Skeletal muscle tissue (tissue), 4 donors: ENCODE measurements around the gene PIK3AP1. TPM values are rescaled to one million over a fixed set of nuclear protein-coding genes. Genes with fewer than 3 reads are reported as not detected.

Experiments used
- H3K27ac ChIP-seq: one replicate; pipeline ENCODE4 v1.7.0; 2013; ENCODE audit warnings: mild to moderate bottlenecking, low read depth, low read length, inconsistent platforms
- H3K27me3 ChIP-seq, 3 donors: one replicate each; pipeline ENCODE4 v1.7.0; 2013; ENCODE audit warnings: low read length in 3 of 3; ENCODE audit not compliant: control insufficient read depth in 3 of 3, insufficient read depth in 3 of 3
- H3K36me3 ChIP-seq, 3 donors: one replicate each; pipeline ENCODE4 v1.7.0; 2013; ENCODE audit warnings: low read length in 3 of 3; ENCODE audit not compliant: control insufficient read depth in 3 of 3, insufficient read depth in 3 of 3
- H3K4me1 ChIP-seq, 3 donors: one replicate each; pipeline ENCODE4 v1.7.0; 2013; ENCODE audit warnings: low read length in 3 of 3, mild to moderate bottlenecking in 3 of 3; ENCODE audit not compliant: control insufficient read depth in 3 of 3, insufficient read depth in 3 of 3
- H3K4me3 ChIP-seq, 3 donors: one replicate each; pipeline ENCODE4 v1.7.0; 2013; ENCODE audit warnings: low read length in 3 of 3
- H3K9ac ChIP-seq, 3 donors: one replicate each; pipeline ENCODE4 v1.7.0; 2013; ENCODE audit warnings: low read length in 3 of 3, mild to moderate bottlenecking in 3 of 3, moderate library complexity in 2 of 3, low read depth in 1 of 3
- H3K9me3 ChIP-seq, 3 donors: one replicate each; pipeline ENCODE4 v1.7.0; 2013; ENCODE audit warnings: low read length in 3 of 3; ENCODE audit not compliant: control insufficient read depth in 3 of 3
- total RNA-seq: library from RNA; depleted of rRNA; stranded (reverse); fragments of >200 nt; gene quantifications from one replicate; pipeline ENCODE4 v1.2.3, GENCODE V29; 2014
- donor health status: Osteomylitis.

Gene PIK3AP1
- total RNA-seq, 1 donor from 2014 or later = 6.3 TPM

DNA sequence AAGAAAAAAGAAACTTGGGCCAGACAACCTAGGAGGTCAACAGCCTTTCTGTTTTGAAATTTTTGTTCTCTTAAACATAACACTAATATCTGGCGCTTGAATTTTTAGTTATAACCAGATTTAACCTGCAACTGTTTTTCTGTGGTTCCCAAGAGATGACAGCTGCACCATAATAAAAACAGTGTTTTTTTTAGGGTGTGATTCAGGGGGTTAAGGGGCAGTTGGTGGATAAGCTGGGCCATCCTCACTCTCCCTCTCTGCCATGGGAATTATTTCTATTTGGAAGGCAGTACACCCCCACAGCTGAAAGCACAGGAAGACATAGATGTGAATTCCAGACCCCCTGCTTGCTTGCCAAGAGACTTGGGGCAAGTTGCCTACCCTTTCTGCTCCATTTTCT, 113.4 kb downstream of the PIK3AP1 start:
- Histone ChIP-seq H3K27me3 (peaks cover 0 to 3% (median 0%) of the 10 kb centered on the region in 3 donors), H3K4me3 (no peak overlapping the region), H3K4me1 (peaks cover 0 to 5% (median 2%) of the 10 kb centered on the region in 3 donors), H3K36me3 (no peaks in the 10 kb centered on the region), H3K27ac (no peak overlapping the region), H3K9me3 (no peaks in the 10 kb centered on the region), H3K9ac (no peak overlapping the region)

DNA sequence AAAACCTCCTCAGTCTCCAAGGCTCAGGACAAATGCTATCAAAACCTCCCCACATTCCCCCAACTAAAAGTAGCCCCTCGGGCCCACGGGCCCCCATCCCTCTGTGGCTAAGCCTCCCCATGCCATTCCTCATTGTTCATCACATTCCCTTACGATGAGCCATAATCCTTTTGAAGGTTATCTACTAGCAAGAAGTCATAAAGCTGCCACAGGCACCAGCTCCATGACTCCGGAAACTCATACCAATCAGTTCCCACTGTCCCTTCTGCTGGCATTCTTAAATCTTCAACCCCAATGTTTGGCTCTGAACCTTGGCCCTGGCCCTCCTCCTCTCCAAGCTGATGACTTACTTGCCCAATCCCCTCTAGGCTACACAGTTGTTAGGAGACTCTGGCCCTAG, 114.1 kb downstream of the PIK3AP1 start:
- Histone ChIP-seq H3K9me3 (no peaks in the 10 kb centered on the region), H3K27ac (no peak overlapping the region), H3K4me1 (peaks cover 0 to 5% (median 2%) of the 10 kb centered on the region in 3 donors), H3K4me3 (no peak overlapping the region), H3K36me3 (no peaks in the 10 kb centered on the region), H3K9ac (no peak overlapping the region), H3K27me3 (peaks cover 0 to 3% (median 0%) of the 10 kb centered on the region in 3 donors)

DNA sequence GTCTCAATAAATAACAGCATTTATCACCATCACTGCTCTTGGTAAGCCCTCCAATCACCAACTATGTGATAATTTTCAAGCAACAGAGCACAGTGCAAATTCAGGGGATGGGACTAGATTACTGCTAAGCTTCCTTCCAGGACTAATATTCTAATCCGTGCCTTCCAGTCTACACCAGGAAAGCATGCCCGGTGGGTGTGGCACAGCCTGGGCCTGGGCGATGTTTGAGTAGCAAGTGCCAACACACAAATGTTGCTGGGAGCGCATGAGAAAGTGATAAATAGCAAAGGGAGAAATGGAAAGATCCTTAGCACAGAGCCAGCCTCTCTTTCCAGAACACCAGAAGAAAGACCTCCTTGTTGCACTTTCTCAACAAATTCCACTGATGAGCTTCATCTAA, 120.0 kb downstream of the PIK3AP1 start:
- Histone ChIP-seq H3K4me3 (no peak overlapping the region), H3K27me3 (peaks cover 0 to 13% (median 6%) of the 10 kb centered on the region in 3 donors), H3K27ac (no peak overlapping the region), H3K4me1 (no peaks in the 10 kb centered on the region), H3K36me3 (no peaks in the 10 kb centered on the region), H3K9me3 (no peaks in the 10 kb centered on the region), H3K9ac (no peak overlapping the region)

DNA sequence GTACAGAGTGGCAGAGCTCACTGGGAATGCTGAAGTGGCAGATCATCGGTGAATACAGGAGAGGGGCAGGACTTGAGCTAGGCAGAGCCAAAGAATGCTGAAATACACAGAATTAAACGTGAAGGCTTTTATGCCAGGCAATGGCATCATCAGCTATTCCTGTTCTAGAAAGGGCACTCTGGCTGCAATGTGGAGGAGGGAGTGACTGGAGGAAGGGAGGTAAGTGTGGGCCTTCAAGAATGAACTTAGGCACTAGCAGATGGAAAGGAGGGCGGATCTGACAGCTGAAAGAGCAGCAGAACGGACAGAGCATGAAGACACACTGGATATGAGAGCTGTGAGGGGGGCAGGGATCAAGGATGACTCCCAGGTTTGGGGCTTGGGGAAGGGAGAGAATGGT, 121.5 kb downstream of the PIK3AP1 start:
- Histone ChIP-seq H3K9me3 (no peaks in the 10 kb centered on the region), H3K4me3 (no peak overlapping the region), H3K4me1 (no peaks in the 10 kb centered on the region), H3K9ac (no peak overlapping the region), H3K27me3 (peaks cover 0 to 13% (median 6%) of the 10 kb centered on the region in 3 donors), H3K36me3 (no peaks in the 10 kb centered on the region), H3K27ac (no peak overlapping the region)

- H3K27me3 ChIP-seq = peaks cover 0 to 13% (median 6%) of the 10 kb centered on the region in 3 donors
- no peaks in the 10 kb centered on the region for H3K36me3 ChIP-seq
- no peaks in the 10 kb centered on the region for H3K4me1 ChIP-seq
Observed at GRCh38 chr10:96596422-96597407, 123.6 kb downstream of the PIK3AP1 start.

DNA sequence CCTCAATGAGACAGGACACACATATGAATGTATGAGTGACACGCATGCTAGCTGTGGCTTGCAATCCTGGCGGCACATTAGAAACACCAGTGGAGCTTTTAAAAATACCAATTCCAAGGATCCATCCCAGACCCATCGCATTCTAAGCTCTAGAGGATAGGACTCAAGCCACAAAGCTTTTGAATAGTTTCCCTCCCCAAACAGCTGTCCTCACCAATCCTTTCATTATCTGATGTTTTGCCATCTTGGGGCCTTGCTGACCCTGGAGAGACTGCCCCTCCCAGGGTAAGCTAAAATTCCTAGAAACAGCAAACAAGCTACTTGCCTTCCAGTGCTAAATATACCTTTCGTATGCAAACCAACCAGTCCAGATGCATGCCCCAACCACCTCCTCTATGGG, 124.6 kb downstream of the PIK3AP1 start:
- Histone ChIP-seq H3K9me3 (no peaks in the 10 kb centered on the region), H3K27ac (no peak overlapping the region), H3K9ac (no peak overlapping the region), H3K4me1 (no peaks in the 10 kb centered on the region), H3K36me3 (no peaks in the 10 kb centered on the region), H3K4me3 (no peak overlapping the region), H3K27me3 (peaks cover 0 to 13% (median 6%) of the 10 kb centered on the region in 3 donors)

More at GRCh38 chr10:96596422-96597407, 123.6 kb downstream of the PIK3AP1 start:
- no peak overlapping the region for H3K9ac ChIP-seq
- H3K9me3 ChIP-seq = no peaks in the 10 kb centered on the region
- H3K4me3 ChIP-seq = no peak overlapping the region
- H3K27ac ChIP-seq = no peak overlapping the region

GRCh38 chr10:96591946-96592345, 128.4 kb downstream of the PIK3AP1 start:
- Histone ChIP-seq H3K4me1 (peaks cover 7 to 10% (median 10%) of the 10 kb centered on the region in 3 donors), H3K9ac (no peak overlapping the region), H3K9me3 (no peaks in the 10 kb centered on the region), H3K36me3 (no peaks in the 10 kb centered on the region), H3K27me3 (no peaks in the 10 kb centered on the region), H3K27ac (no peak overlapping the region), H3K4me3 (no peak overlapping the region)

- Histone ChIP-seq H3K4me1 (peaks cover 17 to 22% (median 20%) of the 10 kb centered on the region in 3 donors), H3K36me3 (no peaks in the 10 kb centered on the region), H3K9me3 (no peaks in the 10 kb centered on the region), H3K27me3 (no peaks in the 10 kb centered on the region), H3K27ac (no peak overlapping the region), H3K9ac (no peak overlapping the region), H3K4me3 (no peak overlapping the region)
Observed at GRCh38 chr10:96588616-96589419, 131.5 kb downstream of the PIK3AP1 start.

DNA sequence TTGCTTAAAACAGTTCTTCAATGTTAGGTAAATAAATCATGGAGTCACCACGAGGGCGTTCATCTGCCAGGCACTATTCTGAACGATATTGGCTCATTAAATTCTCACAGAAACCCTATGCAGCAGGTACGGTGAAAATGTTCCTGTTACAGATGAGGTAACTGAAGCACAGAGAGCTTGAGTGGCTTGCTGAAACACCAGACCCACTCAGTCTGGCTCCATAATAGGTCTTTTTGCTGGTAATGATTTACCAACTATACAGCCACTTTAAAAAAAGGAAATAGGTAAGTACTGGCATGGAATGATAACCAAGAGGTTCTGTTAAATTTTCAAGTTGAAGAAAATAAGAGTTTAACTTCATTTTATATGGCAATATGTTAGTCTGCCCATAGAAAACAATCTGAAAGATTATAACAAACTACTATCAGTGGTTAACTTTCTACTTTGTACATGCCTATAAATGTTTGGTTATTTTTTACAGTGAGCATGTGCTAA, 132.2 kb downstream of the PIK3AP1 start:
- peak overlapping the region; percentile 94 for H3K27ac ChIP-seq
- peak overlapping the region; percentile 91 to 94 (median 94) for H3K9ac ChIP-seq
- H3K4me3 ChIP-seq = peak overlapping the region; percentile 79 to 90 (median 81)
- H3K9me3 ChIP-seq = no peaks in the 10 kb centered on the region
- no peaks in the 10 kb centered on the region for H3K27me3 ChIP-seq
- no peaks in the 10 kb centered on the region for H3K36me3 ChIP-seq
- H3K4me1 ChIP-seq = peaks cover 20 to 22% (median 20%) of the 10 kb centered on the region in 3 donors
